ENCODE results near the gene GPC6.

GPC6 gene

DNA sequence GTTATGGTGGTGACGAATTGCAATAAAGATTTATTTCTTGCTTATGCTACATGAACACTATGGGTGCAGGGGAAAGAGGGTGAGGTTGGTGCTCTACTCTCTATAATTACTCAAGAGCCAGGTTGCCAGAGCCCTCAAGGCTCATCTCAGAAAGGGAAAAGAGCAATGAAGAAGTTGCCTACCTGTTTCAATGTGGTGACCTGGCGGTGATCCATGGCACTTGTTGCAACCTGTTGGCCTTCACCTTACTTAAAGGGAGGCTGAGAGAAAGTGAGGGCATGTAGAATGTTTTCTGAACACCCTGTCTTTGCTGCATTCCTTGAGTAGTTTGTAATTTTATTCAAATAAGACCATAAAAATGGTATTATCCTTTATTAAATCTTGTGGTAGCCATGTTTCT is 394.4 kb downstream of the GPC6 start:
- TF ChIP-seq ZFX (IDR thresholded peaks at IDR 0.05) = no peak
- TF ChIP-seq, protein P1, sequence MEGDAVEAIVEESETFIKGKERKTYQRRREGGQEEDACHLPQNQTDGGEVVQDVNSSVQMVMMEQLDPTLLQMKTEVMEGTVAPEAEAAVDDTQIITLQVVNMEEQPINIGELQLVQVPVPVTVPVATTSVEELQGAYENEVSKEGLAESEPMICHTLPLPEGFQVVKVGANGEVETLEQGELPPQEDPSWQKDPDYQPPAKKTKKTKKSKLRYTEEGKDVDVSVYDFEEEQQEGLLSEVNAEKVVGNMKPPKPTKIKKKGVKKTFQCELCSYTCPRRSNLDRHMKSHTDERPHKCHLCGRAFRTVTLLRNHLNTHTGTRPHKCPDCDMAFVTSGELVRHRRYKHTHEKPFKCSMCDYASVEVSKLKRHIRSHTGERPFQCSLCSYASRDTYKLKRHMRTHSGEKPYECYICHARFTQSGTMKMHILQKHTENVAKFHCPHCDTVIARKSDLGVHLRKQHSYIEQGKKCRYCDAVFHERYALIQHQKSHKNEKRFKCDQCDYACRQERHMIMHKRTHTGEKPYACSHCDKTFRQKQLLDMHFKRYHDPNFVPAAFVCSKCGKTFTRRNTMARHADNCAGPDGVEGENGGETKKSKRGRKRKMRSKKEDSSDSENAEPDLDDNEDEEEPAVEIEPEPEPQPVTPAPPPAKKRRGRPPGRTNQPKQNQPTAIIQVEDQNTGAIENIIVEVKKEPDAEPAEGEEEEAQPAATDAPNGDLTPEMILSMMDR (conservative IDR thresholded peaks at IDR 0.05) = no peak
- no peak overlapping the region for H3K27ac ChIP-seq

DNA sequence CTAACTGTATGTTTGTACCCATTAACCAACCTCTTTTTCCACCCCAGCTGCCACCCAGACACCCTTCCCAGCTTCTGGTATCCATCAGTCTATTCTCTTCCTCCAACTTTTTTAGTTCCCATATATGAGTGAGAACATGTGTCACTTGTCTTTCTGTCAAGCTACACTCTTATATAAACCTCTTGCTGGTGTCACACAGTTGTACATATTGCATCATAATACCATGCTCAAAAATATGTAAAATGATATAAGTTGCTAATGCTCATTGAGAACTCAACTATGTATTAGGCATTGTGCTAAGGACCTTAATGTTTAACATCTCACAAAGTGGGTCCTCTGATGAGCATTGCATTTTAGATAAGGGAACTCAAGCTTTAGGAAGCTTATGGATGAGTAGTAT is 395.4 kb downstream of the GPC6 start:
- no peak overlapping the region for H3K27ac ChIP-seq
- TF ChIP-seq, protein P1 (conservative IDR thresholded peaks at IDR 0.05) = no peak
- no peak for TF ChIP-seq ZFX (IDR thresholded peaks at IDR 0.05)

DNA sequence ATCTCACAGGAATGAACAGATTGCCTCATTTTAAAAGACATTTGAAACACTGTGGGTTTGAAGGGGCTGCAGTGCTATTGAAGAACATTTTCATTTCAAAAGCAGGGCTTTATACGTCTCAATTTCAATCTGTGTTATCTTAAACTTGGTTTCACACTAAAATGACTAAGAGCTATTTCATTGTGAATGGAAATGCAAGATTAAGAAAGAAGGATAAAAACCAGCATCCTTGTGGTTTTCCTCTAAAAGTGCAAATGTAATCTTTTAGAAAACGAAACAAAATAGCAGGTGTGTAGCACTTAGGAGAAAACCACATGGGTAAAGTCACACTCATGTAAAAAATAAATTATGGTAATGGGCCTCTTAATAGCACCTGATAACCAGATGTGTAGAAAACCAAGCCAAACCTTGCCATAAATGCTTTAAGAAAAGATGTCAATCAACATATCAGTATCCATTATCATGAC is 397.7 kb downstream of the GPC6 start:
- no peak overlapping the region for H3K27ac ChIP-seq
- no peak for TF ChIP-seq ZFX (IDR thresholded peaks at IDR 0.05)
- TF ChIP-seq, protein P1 (conservative IDR thresholded peaks at IDR 0.05) = no peak

DNA sequence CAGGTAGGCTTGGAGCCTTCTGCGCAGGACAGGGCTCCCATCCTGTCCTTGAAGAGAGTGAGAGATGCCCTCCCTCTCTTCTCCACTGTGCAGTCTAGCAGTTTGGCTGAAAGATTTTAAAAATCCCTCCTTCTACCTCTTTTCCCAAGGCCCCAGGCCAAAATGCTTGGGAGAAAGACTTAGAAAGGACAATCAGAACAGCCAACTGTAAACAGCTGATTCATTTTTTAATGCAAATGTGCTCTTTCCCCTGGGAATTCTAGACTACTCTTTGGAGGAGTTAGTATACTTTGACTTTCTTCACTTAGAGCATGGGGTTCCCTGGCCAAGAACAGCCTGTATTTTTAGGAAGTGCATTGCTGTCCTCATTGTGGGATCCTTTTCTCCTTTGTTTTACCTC is 398.9 kb downstream of the GPC6 start:
- H3K27ac ChIP-seq = no peak overlapping the region
- no peak for TF ChIP-seq ZFX (IDR thresholded peaks at IDR 0.05)
- TF ChIP-seq, protein P1 (conservative IDR thresholded peaks at IDR 0.05) = no peak

DNA sequence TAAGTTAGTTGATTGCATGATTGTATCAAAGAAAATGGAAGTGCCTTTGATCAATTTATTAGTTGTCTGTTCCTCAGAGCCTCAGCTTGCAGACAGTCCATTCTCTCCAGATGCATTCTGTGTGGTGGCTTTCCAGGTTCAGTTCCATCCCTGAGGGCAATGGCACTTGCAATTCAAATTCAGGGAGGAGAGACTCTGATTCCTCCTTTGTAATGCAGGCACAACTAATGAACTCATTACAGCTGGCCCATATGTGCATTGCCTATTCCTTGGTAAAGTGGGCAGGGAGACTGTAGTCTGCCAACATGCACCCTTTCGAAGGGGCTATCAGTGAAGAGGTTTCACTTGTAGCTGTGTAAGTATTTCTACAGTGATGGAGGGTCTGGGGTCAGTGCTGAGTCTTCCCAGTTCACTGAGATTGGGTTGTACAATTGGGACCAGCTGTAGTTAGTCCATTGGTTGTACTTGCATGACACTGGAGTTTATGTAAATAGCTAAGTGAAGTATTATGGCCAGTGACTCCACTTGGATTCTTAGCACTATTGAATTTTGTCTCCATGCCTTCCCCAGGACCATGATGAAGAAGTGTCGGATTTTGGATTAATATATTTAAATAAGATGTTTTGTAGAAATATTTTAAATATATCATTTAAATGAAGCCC is 401.7 kb downstream of the GPC6 start:
- H3K27ac ChIP-seq = no peak overlapping the region

DNA sequence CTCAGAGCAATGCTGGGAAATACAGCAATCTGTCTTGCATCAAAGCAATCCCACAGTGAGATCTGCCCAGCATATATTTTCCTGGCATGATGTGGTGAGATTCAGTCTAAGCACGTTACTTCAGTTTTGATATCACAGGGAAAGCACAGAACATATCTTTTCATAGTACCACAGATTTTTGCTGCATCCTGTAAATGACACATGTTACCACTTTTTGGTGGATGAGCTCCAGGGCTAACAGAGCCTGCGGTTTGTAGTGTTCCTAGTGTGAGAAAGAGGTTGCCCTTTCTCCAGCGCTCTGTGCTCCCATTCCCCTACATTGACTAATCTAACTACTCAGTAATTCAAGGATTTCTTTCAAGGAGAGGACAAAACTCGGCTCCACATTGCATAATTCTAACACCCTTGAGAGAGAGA is 409.0 kb downstream of the GPC6 start:
- no peak overlapping the region for H3K27ac ChIP-seq
- TF ChIP-seq, protein P1 (conservative IDR thresholded peaks at IDR 0.05) = no peak
- no peak for TF ChIP-seq ZFX (IDR thresholded peaks at IDR 0.05)

More for the DNA sequence above, 401.7 kb downstream of the GPC6 start:
- TF ChIP-seq ZFX (IDR thresholded peaks at IDR 0.05) = no peak
- TF ChIP-seq, protein P1 (conservative IDR thresholded peaks at IDR 0.05) = no peak

DNA sequence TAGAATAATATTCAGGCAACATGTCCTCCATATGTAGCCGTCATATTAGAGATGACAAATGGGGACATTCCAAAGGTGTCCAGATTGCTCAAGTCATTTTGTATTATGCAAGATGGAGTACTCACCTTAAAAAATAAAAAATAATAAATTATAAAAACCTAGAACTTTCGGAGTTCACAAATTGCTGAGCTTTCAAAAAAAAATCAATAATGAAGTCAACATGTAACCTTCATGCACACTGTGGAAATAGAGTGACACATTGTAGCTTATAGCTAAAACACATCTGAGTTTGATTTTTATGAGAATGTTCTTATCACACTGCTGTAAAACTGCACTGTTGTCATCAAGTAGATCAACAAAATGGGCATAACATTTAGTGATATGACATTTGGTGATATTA is 411.2 kb downstream of the GPC6 start:
- TF ChIP-seq, protein P1 (conservative IDR thresholded peaks at IDR 0.05) = no peak
- no peak for TF ChIP-seq ZFX (IDR thresholded peaks at IDR 0.05)
- no peak overlapping the region for H3K27ac ChIP-seq
